Measurements from ENCODE around the gene PPIF. TPM values are rescaled to one million over a fixed set of nuclear protein-coding genes. Genes with fewer than 3 reads are reported as not detected.
A peak's percentile ranks its signal among the peaks of the same experiment; 100 is the strongest.

PPIF gene
- total RNA-seq, 1 donor from 2014 or later = 35.9 TPM

DNA sequence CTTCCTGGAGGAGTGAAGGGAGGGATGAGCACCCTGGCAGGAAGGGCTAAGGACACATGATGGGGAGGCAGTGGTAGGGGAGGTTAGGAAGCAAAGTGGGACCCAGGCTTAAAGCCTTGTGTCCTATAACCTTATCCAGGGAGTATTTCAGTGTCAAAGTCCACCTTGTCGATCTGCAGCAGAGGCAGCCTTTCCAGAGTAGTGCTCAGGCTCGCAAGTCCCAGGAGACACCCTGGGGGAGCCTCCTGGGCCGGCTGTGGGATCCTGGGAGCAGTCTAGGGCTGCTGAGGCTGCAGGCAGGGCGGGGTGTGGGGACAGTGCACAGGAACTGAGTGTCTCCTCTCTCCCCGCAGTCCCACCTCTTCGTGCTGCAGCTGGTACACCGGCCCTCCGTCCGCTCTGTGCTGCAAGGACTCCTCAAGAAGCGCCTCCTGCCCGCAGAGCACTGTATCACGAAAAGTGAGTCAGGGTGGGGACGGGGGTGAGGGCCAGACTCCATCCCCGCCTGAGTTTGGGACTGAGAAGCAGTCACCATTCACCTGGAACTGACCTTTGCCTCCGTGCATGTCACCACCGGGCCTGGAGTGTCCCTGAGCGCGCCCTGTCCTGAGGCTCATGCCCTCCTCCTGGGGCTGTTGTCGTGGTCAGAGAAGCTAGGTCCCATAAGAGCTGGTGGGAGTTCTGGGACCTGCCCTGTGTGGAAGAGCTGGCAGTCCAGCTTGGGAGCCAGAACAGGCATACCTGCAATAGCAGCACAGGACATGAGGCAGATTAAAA, 45.3 kb upstream of the PPIF start:
- peaks cover 17% of the 10 kb centered on the region for H3K36me3 Mint-ChIP-seq (ENCODE audit: insufficient read depth)
- TF ChIP-seq, protein P1, sequence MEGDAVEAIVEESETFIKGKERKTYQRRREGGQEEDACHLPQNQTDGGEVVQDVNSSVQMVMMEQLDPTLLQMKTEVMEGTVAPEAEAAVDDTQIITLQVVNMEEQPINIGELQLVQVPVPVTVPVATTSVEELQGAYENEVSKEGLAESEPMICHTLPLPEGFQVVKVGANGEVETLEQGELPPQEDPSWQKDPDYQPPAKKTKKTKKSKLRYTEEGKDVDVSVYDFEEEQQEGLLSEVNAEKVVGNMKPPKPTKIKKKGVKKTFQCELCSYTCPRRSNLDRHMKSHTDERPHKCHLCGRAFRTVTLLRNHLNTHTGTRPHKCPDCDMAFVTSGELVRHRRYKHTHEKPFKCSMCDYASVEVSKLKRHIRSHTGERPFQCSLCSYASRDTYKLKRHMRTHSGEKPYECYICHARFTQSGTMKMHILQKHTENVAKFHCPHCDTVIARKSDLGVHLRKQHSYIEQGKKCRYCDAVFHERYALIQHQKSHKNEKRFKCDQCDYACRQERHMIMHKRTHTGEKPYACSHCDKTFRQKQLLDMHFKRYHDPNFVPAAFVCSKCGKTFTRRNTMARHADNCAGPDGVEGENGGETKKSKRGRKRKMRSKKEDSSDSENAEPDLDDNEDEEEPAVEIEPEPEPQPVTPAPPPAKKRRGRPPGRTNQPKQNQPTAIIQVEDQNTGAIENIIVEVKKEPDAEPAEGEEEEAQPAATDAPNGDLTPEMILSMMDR (IDR thresholded peaks at IDR 0.05; ENCODE audit: unreplicated experiment) = no peak
- DNase-seq (ENCODE audit: low spot score, unreplicated experiment) = no peak

DNA sequence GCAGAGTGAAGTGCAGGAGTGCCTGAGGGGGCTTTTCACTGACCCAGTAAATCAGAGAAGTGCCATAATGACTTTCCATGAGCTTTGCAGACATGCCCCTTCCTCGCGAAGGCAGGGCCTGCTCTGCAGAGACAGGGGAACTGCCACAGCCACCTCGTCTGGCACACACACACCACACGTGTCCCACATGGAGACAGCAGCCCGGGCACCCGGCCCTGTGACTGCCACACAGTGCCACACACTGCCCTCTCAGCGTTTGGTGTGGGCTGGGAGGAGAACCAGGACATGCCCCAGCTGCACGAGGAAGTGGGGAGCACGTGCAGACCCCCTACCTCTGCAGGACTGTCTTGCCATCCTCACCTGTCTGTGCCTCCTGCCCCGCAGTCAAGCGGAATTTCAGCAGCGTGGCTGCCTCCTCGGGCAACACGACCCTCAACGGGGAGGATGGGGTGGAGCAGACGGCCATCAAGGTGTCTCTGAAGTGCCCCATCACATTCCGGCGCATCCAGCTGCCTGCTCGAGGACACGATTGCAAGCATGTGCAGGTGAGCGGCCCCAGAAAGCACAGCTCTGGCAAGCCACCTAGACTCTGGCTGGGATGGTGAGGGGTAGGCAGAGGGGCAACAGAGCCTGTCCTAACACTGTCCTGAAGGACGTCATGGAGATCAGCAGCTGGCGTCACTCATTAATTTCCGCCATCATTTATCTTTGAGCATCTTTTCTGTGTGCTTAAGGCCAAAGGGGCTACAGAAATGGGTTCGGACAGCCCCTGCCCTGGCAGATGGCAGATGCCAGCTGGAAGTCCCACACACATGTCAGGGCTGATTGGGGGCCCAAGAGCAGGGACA, 43.4 kb upstream of the PPIF start:
- H3K9me3 Mint-ChIP-seq (ENCODE audit: low read depth) = no peaks in the 10 kb centered on the region
- peaks cover 16% of the 10 kb centered on the region for H3K36me3 Mint-ChIP-seq (ENCODE audit: insufficient read depth)
- no peak for DNase-seq (ENCODE audit: low spot score, unreplicated experiment)
- no peaks in the 10 kb centered on the region for H3K27me3 Mint-ChIP-seq
- H3K4me3 Mint-ChIP-seq (ENCODE audit: low read depth) = no peak overlapping the region
- H3K27ac Mint-ChIP-seq = no peak overlapping the region
- no peaks in the 10 kb centered on the region for H3K4me1 Mint-ChIP-seq (ENCODE audit: low read depth)
- TF ChIP-seq, protein P1 (IDR thresholded peaks at IDR 0.05; ENCODE audit: unreplicated experiment) = no peak

More for the DNA sequence above, 45.3 kb upstream of the PPIF start:
- Mint-ChIP-seq H3K4me3 (ENCODE audit: low read depth) (no peak overlapping the region), H3K4me1 (ENCODE audit: low read depth) (no peaks in the 10 kb centered on the region), H3K9me3 (ENCODE audit: low read depth) (no peaks in the 10 kb centered on the region), H3K27me3 (no peaks in the 10 kb centered on the region), H3K27ac (peak overlapping the region; percentile 11)

DNA sequence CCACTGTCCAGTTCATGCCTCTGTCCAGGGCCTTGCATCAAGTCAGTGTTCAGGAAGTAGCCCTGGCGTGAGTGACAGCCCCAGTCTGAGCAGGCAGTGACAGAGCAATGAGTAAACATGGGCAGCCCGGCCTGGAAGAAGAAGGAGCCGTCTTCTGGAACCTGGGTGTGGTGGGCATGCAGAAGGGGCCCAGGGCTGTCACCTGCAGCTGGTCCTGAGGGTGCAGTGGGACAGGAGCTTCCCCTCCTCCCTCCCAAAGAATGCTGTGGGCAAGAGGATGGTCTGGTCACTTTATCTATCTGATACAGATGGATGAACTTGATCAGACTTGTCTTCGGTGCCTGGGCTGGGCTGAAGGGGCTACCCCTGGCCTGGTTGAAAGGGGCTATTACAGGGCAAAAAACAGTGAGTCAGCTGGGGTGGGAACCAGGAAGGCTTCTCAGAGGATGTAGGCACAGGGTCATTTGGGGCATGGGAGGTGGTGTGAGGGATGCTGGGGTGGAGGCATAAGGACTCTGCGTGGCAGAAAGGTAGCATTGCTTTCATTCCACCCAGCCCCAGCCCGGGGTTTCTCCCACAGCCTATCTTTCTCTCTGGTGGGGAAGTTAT, 42.7 kb upstream of the PPIF start:
- TF ChIP-seq, protein P1 (IDR thresholded peaks at IDR 0.05; ENCODE audit: unreplicated experiment) = no peak
- Mint-ChIP-seq H3K4me1 (ENCODE audit: low read depth) (no peaks in the 10 kb centered on the region), H3K9me3 (ENCODE audit: low read depth) (no peaks in the 10 kb centered on the region), H3K27me3 (no peaks in the 10 kb centered on the region), H3K36me3 (ENCODE audit: insufficient read depth) (peaks cover 17% of the 10 kb centered on the region), H3K4me3 (ENCODE audit: low read depth) (no peak overlapping the region), H3K27ac (no peak overlapping the region)
- DNase-seq (ENCODE audit: low spot score, unreplicated experiment) = no peak

DNA sequence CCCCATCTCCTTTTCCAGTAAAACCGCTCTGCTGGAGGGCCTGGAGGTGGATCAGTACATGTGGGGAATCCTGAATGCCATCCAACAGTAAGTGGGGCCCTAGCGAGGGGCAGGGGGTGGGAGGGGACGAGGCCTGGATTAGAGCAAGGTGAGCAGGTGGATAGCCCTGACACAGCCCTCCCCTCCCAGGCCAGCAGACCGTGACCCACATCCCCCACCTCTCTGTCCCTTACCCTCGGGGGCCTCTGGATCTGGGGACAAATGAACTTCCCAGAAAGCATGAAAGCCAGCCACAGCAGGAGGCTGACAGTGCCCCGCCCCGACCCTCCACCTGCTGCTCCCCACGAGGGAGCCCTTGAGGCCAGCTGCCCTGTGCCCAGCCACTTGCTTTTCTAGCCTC, 41.8 kb upstream of the PPIF start:
- H3K27ac Mint-ChIP-seq = no peak overlapping the region
- TF ChIP-seq, protein P1 (IDR thresholded peaks at IDR 0.05; ENCODE audit: unreplicated experiment) = no peak
- H3K4me1 Mint-ChIP-seq (ENCODE audit: low read depth) = no peaks in the 10 kb centered on the region

DNA sequence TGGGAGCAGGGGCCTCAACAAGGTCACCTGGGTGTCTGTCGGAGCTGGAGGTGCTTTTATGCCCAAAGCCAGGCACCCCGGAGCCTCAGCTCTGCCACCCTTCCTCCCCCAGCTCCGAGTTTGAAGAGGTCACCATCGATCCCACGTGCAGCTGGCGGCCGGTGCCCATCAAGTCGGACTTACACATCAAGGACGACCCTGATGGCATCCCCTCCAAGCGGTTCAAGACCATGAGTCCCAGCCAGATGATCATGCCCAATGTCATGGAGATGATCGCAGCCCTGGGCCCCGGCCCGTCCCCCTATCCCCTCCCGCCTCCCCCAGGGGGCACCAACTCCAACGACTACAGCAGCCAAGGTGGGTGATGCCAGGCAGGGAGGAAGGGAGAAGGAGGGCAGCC, 41.3 kb upstream of the PPIF start:
- no peaks in the 10 kb centered on the region for H3K4me1 Mint-ChIP-seq (ENCODE audit: low read depth)
- no peak for DNase-seq (ENCODE audit: low spot score, unreplicated experiment)
- no peaks in the 10 kb centered on the region for H3K9me3 Mint-ChIP-seq (ENCODE audit: low read depth)
- no peaks in the 10 kb centered on the region for H3K27me3 Mint-ChIP-seq
- H3K36me3 Mint-ChIP-seq (ENCODE audit: insufficient read depth) = peaks cover 15% of the 10 kb centered on the region
- TF ChIP-seq, protein P1 (IDR thresholded peaks at IDR 0.05; ENCODE audit: unreplicated experiment) = no peak
- H3K4me3 Mint-ChIP-seq (ENCODE audit: low read depth) = no peak overlapping the region
- no peak overlapping the region for H3K27ac Mint-ChIP-seq

More for the DNA sequence above, 41.8 kb upstream of the PPIF start:
- DNase-seq (ENCODE audit: low spot score, unreplicated experiment) = no peak
- Mint-ChIP-seq H3K27me3 (no peaks in the 10 kb centered on the region), H3K4me3 (ENCODE audit: low read depth) (no peak overlapping the region), H3K36me3 (ENCODE audit: insufficient read depth) (peaks cover 13% of the 10 kb centered on the region), H3K9me3 (ENCODE audit: low read depth) (no peaks in the 10 kb centered on the region)
